NCI-H2196 treated with DMSO at 0.1 percent for 48 hours (cell line): Measurements from ENCODE around the gene RGS6.

Experiments used
- DNase-seq: peaks from one replicate; lab custom pipeline; 2025; ENCODE audit not compliant: unreplicated experiment; lab: John Stamatoyannopoulos, UW

The RGS6 gene

DNA sequence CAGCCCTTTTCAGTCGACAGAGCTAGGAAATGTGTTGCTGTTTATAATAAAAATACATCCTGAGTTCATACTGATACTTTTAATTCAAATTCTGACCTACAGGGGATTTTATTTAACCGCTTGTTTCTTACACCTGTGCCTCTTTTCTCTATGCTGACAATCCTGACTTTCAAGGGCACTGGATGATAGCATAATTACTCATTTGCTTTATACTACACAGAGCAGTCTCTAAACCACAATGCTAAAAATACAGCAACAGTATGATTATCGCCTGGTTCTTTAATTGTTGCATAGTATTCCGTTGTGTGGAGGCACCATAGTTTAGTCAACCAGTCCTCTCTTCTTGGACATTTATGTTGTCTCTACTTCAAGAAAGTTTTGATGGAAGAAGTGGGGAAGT, 588.8 kb downstream of the RGS6 start:
- no peak for DNase-seq

- no peak for DNase-seq
These were observed 589.9 kb downstream of the RGS6 start for GRCh38 chr14:72521968-72522741.

- DNase-seq: no peak
These were observed 590.6 kb downstream of the RGS6 start for GRCh38 chr14:72522847-72523246.

DNA sequence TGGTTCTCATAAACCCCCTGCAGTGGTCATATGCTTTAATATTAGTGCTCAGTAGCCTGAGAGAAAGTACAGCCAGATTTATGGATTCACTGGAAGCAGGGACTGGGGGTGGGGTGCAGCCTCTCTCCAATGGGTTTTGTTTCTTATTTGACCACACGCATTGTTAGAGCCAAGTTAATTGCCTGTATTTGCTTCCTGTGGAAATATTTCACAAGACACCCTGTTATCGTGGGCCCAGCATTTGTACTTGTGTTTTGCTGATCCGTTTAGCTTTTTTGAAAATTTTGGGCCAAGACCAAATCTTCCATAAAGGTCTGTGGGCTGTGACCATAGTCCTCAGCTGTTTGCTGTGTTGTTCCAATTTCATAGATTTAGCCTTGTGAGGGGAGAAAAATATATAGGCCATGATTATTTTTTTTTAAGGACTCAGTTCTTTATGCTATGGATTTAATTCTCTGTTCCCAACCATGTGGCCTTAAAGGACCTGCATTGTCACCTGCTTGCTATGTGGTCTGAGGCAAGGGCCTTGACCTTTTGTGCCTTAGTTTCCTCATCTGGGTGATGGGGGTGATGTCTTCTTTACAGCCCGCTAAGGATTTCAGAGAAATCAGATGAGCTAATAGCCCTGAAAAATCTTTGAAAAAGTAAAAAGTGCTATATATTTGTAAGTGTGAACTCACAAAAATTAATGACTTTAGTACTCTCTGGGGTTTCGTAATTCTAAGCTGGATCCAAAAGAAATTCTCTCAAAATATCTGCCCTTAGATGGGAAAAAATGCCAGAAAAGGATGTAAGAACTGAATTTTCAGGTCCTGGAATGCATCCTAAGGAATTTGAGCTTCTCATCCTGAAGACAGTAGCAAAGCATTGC, 591.4 kb downstream of the RGS6 start:
- no peak for DNase-seq

- DNase-seq: no peak
These were observed 592.0 kb downstream of the RGS6 start for GRCh38 chr14:72524295-72524629.

GRCh38 chr14:72525087-72525915, 593.1 kb downstream of the RGS6 start:
- DNase-seq: no peak

GRCh38 chr14:72527591-72527990, 595.4 kb downstream of the RGS6 start:
- no peak for DNase-seq

DNA sequence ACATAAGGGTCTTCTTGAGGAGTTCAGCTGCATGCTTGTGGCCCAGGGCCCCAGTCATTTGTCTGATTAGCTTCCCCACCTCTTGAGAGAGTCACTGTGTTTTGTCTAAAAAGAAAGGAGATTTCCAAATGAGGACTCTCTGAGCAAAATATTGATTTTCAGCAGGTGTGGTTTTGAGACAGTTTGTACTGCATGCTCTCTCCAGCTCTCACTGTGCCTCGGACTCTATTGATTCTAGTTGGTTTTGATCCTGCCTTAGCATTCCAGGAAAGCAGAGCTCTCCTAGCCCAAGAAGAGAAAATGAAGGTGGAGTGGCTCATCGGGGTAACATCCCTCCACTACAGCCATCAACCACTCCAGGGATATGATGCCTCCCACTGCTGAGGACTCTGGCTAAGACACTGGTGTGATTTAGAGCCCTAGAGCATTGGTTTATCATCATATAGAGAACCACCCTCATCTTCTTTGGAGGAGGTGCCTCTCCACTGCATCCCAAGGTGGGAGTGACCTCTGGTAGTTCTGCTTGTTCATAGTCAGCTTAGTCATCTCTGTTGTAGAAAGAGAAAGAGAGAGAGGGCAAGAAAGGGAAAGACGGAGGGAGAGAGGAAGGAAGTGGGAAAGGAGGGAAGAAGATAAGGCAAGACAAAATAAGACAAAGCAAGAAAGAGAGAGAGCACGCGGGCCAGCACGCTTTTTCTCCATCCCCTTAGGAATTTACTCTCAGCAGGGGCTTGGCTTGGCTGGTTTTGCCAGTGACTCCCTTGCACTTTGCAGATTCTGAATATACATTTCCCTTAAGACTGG, 596.0 kb downstream of the RGS6 start:
- DNase-seq: no peak

DNA sequence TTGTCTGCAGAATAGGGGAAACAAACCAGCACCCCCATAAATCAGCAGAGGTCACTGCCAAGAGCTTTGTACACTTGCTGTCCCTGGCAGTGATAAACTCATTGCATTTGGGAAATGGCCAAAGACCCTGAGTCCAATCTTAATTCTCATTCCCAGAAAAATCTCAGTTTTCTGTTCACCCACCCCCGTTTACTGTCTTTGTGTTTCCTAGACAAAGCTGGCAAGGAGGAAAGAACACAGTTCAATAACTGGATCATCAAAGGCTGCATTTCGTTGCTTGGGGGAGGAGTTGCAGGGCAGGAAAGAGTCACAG, 596.6 kb downstream of the RGS6 start:
- DNase-seq: no peak

- no peak for DNase-seq
These were observed 600.6 kb downstream of the RGS6 start for GRCh38 chr14:72532686-72533454.

DNA sequence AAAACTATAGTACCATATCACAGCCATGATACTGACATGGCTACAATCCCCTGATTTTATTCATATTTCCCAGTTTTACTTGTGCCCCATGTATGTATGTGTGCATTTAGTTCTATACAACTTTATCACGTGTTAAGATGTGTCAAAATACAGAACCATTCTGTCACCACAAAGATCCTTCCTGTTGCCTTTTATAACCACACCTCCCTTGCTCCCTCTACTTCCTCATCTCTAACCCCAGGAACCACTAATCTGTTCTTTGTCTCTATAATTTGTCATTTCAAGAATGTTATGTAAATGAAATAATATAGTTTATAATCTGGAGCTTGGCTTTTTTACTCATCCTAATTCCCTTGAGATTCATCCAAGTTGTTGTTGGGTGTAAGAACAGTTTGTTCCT, 603.3 kb downstream of the RGS6 start:
- DNase-seq: no peak

GRCh38 chr14:72538387-72538786, 606.2 kb downstream of the RGS6 start:
- DNase-seq: no peak

- DNase-seq: no peak
These were observed 607.6 kb downstream of the RGS6 start for GRCh38 chr14:72539661-72540315.

DNA sequence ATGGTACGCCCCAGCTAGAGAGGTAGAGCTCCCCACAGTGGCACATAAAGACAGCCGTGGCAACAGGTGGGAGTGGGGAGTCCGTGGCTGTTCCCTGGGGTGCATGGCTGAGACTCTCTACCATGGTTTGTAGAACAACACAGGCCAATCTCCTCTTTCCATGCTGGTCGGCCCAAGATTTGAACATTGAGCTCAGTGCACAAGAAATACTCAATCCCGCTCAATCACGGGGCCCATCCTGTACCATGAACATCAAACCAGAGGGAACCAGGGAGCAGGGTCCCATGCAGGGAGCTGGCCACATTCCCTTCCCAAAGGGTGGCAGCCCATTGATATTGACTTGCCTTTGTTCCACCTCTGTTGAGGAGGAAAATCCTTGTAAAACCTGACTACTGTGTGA, 608.6 kb downstream of the RGS6 start:
- DNase-seq: no peak

- no peak for DNase-seq
These were observed 609.3 kb downstream of the RGS6 start for GRCh38 chr14:72541546-72541945.

- no peak for DNase-seq
These were observed 611.1 kb downstream of the RGS6 start for GRCh38 chr14:72543341-72543740.

DNA sequence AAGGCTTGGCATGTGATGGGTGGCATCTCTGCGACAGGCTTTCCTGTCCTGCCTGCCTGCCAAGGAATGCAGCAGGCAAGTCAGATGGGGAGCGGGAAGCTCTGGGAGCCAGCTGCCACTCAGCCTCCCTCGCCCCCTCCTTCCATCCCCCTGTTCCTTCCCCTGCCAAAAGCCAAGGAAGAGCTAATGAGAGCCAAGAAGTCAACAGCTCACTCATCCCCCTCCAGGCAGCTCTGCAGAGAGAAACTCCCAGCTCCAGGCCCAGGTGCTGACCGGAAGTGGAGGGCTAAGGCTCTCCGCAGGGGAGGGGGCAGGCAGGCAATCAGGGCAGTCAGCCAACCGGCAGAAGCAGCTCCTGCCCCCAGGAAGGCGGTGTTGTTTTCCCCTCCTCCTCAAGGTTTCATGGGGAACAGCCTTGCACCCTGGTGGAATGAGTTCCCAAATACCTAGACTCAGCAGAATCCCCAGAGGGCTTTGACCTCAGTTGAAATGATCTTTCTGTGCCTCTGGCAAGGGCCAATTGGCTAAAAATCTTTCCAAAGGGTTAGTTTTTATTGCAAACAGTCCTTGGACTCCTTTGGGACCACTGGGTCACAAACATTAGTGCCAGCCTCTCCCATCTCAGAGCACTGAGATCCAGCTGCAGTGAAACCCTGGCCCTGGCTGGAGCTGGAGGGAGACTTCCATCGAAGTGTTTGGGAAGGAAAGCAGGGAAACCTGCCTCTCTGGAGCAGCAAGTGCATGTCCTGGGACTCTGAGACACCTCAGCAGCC, 612.6 kb downstream of the RGS6 start:
- DNase-seq: no peak

DNA sequence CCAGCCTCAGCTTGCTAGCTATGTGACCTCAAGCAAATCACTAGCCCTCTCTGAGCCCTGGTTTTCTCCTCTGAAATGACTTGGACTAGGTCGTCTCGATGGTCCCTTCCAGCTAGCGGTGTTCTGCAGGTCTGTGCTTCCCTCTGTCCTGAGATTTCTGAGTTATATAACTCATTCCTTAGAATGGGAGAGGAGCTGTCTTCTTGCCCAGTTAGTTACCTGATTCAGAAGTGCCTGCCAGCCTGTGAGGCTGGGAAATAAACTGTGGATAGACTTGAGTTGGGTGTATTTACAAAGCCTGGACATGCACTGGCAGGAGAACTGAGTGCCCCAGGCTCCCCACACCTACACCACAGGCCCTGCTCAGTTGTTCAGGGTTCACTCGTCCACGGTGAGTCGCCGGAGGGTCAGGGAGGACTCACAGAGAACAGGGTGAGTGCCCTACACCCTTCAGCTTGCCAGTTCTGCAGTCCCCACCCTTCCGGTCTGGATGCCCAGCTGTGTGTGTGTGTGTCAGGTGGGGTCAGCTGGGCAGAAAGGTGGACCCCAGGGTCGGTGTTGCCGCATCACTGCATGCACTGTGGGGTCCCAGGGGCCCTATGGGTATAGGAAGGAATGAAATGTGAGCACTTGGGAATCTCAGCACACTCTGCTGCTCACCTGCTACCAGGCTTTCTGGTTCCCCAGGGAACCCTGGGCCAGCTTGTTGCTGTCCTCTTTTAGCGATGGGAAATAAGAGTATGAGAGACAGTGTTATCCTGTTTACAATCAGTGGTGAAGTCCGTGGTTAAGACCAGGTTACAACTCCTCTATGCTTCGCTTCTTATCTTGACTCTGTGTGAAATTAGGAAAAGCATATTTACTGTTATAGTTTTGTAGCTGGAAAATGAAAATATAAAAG, 613.4 kb downstream of the RGS6 start:
- DNase-seq: no peak
